ENCODE measurements around the gene CYP3A4. TPM values are rescaled to one million over a fixed set of nuclear protein-coding genes. Genes with fewer than 3 reads are reported as not detected.
A peak's percentile ranks its signal among the peaks of the same experiment; 100 is the strongest.
"Not testable (repeated sequence)": the region's sequence is repeated elsewhere in the genome, so short reads cannot be mapped to it uniquely, and the experiment has no call there.

CYP3A4 gene
- total RNA-seq, 2 donors from 2014 or later, result 4.9 to 12.9 TPM

DNA sequence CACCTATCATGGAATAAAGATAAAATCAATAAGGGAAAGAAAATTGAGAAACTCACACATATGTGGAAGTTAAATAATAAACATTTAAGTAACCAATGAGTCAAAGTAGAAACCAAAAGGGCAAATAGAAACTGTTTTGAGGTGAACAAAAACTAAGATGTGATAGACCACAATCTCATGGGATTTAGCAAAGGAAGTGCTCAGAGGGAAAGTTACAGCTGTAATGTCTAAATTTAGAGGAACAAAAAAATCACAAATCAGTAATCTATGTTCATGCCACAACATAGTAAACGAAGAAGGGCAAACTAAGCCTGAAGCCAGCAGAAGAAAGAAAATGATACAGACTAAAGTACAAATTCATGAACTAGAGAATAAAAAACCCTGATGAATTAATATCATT lies 16.3 kb downstream of the CYP3A4 start:
- ATAC-seq (no peak), DNase-seq (no peak)
- intact Hi-C loops (cut with DNase I, micrococcal nuclease), result no loop called here

DNA sequence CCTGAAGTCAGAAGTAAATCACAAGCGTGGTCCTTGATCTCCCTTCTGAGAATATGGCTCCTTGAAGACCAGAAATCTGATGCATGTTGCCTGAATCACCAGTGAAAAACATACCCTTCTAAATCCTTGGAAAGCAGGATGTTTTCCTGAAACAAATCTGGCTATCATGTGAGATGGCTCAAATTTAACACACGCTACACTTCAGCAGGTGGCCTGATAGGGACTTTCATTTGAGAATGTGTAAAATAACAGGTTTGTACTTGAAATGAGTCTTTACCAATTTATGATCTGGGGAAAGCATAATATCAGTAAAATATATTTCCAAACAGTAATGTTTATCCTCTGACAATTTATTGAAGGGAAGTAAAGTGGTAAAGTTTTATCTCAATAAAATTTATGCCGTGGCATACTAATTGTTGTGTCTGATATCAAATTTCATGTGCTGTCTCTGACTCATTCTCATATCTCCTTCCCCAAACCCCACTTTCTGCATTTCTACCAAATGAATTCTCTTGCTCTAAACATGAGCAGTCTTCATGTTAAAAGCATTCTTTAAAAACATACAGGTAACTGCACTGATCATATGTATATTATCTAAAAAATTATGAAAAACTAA lies 17.4 kb downstream of the CYP3A4 start:
- intact Hi-C loops (cut with DNase I, micrococcal nuclease), result no loop called here
- no peak for ATAC-seq
- DNase-seq, result no peak

DNA sequence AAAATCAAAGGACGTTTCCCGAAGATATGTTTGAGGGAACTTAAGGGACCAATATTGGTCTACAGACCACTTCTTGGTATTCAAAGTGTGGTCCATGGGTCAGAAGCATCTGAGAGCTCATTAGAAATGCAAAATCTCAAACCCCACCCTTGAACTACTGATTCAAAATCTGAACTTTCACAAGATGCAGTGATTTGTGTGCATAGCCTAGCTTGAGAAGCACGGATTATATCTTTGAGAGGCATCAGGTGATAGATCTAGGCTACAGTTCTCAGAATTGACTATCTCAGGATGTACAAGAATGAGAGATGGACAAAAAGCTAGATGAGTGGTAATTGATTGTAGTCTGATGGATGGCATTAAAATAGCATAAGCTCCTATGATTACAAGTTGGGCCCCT lies 19.5 kb downstream of the CYP3A4 start:
- intact Hi-C loops (cut with DNase I, micrococcal nuclease), result no loop called here
- no peak for ATAC-seq
- no peak for DNase-seq

DNA sequence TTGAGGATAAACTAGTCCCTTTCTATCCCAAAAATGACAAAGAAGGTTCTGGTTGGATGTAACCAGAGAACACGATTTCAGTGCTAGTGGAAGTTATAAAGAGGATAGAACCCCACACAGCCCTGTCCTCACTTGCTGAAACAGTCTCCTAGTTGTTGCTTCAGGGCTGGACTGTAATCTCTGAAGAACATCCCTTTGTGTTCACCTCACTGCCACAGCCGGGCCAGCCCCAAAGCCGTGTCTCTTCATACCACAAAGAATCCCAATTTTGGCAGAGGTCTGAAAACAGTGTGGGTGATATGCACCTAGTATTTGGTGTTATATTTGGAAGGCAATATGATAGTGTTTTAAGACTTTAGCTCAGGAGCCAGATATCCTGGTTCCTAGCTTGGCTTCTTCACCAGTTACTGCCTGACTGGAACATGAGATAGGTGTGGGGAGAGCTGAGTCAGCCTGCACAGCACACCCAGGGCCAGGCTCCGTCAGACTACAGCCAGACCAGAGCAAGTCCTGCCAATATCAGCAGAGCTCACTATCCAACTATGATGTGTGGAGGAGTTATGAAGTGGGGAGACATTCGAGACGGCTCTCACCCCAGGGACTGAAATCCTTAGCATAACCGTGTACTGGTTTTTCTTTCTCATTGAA lies 21.2 kb downstream of the CYP3A4 start:
- intact Hi-C loops (cut with DNase I, micrococcal nuclease), result no loop called here
- no peak for ATAC-seq
- no peak for DNase-seq

DNA sequence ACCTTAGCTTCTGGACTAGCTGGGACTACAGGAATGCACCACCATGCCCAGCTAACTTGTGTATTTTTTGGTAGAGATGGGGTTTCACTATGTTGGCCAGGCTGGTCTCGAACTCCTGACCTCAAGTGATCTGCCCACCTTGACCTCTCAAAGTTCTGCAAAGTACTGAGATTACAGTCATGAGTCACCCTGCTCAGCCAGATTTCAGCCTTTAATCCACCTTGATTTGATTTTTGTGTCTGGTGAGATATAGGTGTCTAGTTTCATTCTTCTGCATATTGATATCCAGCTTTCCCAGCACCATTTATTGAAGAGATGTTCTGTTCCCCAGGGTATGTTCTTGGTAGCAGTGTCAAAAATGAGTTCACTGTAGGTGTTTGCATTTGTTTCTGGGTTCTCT lies 28.9 kb downstream of the CYP3A4 start:
- intact Hi-C loops (cut with DNase I, micrococcal nuclease), result no loop called here
- no peak for ATAC-seq
- no peak for DNase-seq

DNA sequence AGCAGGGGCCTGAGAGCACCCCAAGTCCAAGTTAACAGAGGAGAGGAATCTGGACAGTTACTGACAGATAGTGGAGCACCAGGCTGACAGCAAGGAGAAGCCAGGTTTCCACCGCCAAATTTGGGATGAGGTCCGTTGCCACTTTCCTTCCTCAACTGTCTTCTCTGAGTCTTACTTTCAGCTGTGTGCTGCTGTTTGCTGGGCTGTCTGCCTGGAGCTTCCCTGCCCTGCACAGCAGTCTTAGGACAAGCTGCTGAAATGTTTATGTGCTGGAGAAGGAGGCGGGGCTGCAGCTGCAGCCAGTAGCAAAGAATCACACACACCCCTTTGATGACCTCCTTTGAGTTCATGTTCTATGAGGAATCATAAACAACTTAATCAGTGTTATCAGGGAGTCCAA lies 31.6 kb downstream of the CYP3A4 start:
- peak; percentile 92 for ATAC-seq
- intact Hi-C loops (cut with DNase I, micrococcal nuclease), result no loop called here
- peak; percentile 72 to 73 for DNase-seq

DNA sequence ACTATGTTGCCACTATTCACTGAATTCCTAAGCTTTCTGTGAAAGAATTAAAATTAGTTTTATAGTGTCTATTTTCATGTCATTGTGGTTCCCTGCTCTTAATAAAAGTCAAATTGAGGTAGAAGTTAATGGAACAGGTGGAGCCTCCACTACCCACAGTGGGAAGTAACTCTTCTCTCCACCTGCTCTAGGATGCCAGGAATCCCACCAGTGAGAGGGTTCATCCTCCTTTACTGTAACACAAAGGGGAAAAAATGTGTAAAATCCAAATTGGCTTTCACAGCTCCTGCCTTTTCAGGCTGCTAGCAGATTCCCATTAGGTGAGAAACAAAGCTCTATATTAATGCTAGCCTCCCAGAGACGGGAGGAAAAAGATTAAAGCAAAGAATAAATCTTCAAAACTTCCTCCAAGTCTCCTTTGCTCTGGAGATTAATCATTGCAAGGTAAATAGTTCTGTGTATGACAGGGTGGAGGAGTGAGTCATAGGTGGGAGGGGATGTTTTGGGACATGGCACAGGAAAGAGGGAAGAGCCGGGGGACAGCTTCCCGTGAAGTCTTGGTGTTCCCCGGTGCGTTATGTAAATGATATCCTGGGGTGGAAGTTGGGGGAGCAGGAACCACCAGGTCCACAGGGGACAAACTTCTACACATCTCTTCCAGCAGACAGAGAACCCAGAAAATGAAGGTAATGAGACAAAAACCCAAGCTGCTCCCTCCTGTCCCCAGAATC lies 32.5 kb downstream of the CYP3A4 start:
- ATAC-seq (peak; percentile 94), DNase-seq (peak; percentile 30 to 64)
- intact Hi-C loops (cut with DNase I, micrococcal nuclease), result not testable (repeated sequence)

DNA sequence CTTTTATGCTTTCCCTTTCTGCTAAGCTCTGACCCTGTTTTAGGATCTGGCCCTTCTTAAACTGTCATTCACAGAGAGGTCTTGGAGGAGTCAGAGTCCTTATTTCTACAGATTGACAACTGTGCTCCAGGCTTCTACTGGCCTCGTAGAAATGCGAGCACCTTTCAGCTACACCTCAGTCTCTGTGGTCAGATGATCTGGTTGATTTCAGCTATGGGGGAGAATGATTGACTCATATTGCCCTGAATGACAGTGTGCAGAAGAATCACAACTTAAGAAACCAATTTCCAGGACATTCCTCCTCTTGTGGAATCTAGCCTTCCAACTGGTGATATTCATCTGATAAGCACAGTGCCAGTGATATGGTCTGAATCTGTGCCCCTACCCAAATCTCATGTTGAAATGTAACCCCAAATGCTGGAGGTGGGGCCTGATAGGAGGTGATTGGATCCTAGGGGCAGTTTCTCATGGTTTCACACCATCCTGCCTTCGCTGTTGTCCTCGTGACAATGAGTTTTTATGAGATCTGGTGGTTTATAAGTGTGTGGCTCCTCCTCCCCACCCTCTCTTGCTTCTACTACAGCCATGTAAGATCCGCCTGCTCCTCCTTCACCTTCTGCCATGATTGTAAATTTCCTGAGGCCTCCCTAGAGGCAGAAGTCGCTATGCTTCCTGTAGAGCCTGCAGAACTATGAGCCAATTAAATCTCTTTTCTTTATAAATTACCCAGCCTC lies 35.0 kb downstream of the CYP3A4 start:
- intact Hi-C loops (cut with DNase I, micrococcal nuclease), result no loop called here
- DNase-seq (no peak), ATAC-seq (no peak)

DNA sequence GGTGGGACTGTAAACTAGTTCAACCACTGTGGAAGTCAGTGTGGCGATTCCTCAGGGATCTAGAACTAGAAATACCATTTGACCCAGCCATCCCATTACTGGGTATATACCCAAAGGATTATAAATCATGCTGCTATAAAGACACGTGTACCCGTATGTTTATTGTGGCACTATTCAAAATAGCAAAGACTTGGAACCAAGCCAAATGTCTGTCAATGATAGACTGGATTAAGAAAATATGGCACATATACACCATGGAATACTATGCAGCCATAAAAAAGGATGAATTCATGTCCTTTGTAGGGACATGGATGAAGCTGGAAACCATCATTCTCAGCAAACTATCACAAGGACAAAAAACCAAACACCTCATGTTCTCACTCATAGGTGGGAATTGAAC lies 37.1 kb downstream of the CYP3A4 start:
- ATAC-seq; intact Hi-C loops (cut with DNase I, micrococcal nuclease); DNase-seq: not testable (repeated sequence)

DNA sequence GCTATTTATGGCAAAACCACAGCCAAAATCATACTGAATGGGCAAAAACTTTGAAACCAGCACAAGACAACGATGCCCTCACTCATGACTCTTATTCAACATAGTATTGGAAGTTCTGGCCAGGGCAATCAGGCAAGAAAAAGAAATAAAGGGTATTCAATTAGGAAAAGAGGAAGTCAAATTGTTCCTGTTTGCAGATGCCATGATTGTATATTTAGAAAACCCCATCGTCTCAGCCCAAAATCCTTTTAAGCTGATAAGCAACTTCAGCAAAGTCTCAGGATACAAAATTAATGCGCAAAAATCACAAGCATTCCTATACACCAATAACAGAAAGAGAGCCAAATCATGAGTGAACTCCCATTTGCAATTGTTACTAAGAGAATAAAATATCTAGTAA lies 38.6 kb downstream of the CYP3A4 start:
- intact Hi-C loops (cut with DNase I, micrococcal nuclease); DNase-seq; ATAC-seq: not testable (repeated sequence)

DNA sequence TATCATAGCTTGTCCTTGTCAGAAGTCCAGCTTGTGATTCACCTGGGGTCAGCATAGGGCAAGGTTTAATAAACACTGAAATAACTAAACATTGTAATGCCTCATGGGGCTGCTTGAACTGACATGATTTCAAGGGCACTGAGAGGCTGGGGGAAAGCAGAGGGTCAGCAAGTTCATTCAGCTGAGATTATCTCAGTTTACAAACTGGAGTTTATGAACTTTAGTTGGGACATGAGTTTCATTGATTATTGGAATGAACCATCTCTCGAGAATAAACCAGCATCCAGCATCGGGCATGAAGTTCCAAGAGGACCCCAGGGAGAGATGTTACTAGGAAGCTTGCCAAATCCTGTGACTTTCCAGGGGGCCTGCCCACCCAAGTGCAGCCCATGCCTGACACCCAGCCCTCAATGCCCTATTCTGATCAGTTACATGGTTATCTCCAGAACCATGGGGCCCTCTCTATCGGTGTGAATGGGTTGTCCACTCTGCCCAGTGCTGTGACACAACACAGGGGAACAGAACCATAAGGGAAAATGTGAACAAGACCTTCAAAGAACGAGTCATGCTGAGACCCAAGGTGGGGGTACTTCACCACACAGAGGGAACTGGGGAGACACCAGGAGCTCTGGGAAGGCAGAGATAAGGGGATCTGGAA lies 41.1 kb downstream of the CYP3A4 start:
- DNase-seq (no peak), ATAC-seq (no peak)
- intact Hi-C loops (cut with DNase I, micrococcal nuclease), result no loop called here

DNA sequence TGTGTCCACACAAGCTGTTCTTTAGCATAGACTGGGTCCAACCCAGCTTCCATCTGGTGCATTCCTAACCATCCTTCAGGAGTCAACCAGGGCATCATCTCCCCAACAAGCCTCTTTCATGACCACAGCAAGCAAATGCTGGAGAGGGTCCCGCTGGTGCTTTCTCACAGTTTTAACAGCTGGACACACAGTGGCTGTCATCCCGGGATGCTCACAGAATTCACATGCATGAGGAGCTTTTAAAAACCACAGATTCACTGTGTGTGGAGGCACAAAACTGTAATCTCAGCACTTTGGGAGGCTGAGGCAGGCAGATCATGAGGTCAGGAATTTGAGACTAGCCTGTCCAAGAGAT lies 42.6 kb downstream of the CYP3A4 start:
- intact Hi-C loops (cut with DNase I, micrococcal nuclease), result no loop called here
- ATAC-seq, result no peak
- no peak for DNase-seq

DNA sequence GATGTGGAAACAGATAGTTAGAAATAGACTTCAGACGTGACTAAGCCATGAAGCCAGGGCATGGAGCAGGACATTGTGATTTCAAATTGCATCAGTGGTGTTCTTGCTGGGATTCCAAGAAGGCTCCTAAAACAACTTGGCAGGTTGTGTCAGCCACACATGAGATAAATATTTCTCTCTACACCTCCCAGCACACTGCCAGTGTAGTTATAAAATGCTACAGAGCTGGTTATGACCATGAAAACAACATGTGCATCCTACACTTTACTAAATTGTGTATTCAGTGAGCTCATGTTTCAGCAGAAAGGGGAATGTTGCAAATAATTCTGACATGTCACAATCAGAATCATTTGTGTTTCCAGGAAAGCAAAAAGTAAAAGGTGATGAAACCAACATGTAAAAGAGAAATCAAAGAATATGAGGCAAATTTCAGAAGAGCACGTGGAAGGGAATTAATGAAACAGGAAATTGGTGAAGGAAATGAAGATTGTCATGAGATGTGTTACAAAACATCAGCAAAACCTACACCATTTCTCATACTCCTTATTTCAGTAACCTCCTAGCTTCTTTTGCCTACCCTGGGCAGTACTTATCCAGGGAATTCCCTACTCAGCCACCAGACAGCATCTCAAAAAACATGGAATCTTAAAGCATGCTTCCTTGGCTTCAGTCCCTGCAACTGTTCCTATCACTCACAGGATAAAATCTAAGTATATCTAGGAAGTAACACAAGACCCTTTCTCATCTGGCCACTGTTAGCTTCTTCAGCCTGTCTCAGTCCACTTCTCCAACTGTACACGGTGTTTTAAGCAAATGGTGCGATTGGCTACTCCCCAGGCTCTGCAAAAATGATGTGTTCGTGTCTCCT lies 43.2 kb downstream of the CYP3A4 start:
- no peak for ATAC-seq
- DNase-seq, result no peak
- intact Hi-C loops (cut with DNase I, micrococcal nuclease), result no loop called here

DNA sequence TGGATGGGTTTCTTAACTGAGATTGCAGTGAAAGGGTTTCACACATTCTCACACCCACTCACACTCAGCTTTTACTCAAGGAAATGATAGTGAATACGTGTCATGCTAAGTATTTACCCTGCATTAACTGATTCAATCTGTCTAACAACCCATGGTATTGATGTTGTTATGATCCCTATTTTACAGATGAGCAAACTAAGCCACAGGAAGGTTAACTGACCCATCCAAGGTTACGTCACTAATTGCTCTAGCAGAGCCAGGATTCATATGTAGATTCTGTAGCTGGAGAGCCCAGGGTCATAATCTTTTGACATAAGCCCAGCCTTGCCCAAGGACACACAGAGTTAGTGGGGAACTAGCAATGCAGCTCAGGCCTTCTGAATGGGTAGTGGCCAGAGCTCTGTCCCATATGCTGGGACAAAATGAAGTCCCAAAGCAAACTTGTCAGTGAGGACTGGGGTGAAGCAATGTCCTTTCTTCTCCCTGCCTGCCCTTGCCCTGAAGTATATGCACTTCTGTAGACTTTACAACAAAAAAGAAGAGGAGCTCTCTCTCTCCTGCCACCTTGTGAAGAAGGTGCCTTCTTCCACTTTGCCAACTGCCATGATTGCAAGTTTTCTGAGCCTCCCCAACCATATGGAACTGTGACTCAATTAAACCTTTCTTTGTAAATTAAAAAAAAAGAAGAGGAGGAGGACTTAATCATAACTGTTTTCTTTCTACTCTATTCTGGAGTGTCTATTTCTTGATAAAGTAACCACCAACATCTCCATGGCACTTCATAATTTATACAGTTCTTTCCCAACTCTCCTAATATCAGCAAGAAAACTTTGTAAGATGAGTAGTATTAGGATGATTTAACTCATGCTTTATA lies 44.0 kb downstream of the CYP3A4 start:
- intact Hi-C loops (cut with DNase I, micrococcal nuclease), result no loop called here

DNA sequence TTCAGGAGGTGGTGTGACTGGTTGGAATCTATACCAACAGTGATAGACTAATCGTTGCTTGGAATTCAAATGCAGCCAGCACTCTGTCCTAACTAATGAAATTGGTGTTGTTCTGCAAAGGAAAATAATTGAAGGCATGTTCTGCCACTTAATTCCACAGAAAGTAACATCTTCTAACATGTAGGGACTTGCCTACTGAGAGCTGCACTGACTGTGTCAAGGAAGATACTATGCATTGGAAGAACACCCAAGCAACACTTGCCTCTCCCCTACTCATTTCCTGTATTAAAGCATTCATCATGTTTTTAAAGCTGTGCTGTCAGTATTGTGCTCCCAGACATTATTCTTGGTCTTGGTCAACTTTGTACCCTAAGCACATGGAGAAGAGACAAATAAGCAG lies 46.3 kb downstream of the CYP3A4 start:
- DNase-seq (no peak), ATAC-seq (no peak)
- intact Hi-C loops (cut with DNase I, micrococcal nuclease), result no loop called here

More for the DNA sequence above, 44.0 kb downstream of the CYP3A4 start:
- ATAC-seq (no peak), DNase-seq (no peak)

DNA sequence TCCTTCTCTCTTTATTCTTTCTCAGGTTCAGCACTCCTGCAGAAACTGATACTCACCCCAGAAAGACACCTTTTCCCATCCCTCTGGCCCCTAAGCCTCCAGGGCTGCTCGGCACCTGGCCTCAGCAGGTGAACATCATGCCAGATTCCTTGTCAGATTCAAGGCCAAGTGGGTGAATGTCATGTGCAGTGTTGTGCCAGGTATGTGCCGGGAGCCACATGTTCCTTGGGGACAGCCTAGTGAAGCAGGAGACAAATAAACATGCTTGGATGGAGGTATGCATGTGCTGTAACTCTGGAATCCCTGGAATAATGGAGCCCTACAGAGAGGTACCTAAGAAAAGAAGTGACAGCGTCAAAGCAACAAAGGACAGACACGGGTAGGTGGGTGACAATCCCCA lies 47.3 kb downstream of the CYP3A4 start:
- intact Hi-C loops (cut with DNase I, micrococcal nuclease); DNase-seq; ATAC-seq: not testable (repeated sequence)

DNA sequence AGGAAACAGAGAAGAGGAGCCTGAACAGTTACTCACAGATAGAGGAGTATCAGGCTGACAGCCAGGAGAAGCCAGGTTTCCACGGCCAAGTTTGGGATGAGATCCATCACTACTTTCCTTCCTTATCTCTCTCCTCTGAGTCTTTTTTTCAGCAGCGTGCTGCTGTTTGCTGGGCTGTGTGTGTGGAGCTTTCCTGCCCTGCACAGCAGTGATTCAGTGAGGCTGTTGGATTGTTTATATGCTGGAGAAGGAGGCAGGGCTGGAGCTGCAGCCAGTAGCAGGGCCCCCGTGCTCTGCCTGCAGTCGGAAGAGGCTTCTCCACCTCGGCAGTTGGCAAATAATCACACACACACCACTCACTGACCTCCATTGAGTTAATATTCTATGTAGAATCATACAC lies 49.0 kb downstream of the CYP3A4 start, which contains the start of gene CYP3A7:
TSS of gene CYP3A7 (minus strand) at position 210 of the 400 bp plus-strand sequence. CDS start at position 107, 103 bp downstream.
- no peak for ATAC-seq
- intact Hi-C loops (cut with DNase I, micrococcal nuclease), result no loop called here
- no peak for DNase-seq
